HepG2 (cell line): ENCODE results near the gene BFAR. TPM values are rescaled to one million over a fixed set of nuclear protein-coding genes. Genes with fewer than 3 reads are reported as not detected.

Experiments used
- CAMTA2 ChIP-seq: sonication (generic); formaldehyde crosslinking; IDR thresholded peaks from 2 replicates; pipeline ENCODE4 v1.4.0; 2020; ENCODE audit warnings: mild to moderate bottlenecking, missing genetic modification reagents, borderline replicate concordance
- CREB1 ChIP-seq, 2 experiments: fragments of 450-650 bp in 1 of 2; IDR thresholded peaks; 2 replicates each; pipeline ENCODE4 v1.6.1; 2016 to 2017; ENCODE audit warnings: control low read depth in 1 of 2, mild to moderate bottlenecking in 1 of 2, missing compliant biosample characterization in 1 of 2, missing genetic modification characterization in 1 of 2
- EHMT2 ChIP-seq: fragments of 200-600 bp; sonication (generic); IDR thresholded peaks from 2 replicates; pipeline ENCODE4 v1.7.0; 2017; ENCODE audit warnings: antibody characterized with exemption, low read depth, low read length, borderline replicate concordance
- GABPB1 ChIP-seq: IDR thresholded peaks from 2 replicates; pipeline ENCODE4 v1.6.1; 2016; ENCODE audit warnings: mild to moderate bottlenecking, missing genetic modification reagents, moderate library complexity, missing compliant biosample characterization
- HIC2 ChIP-seq: sonication (generic); formaldehyde crosslinking; IDR thresholded peaks from 2 replicates; pipeline ENCODE4 v1.9.0; 2022; ENCODE audit warnings: low read depth, missing genetic modification reagents
- HOXA3 ChIP-seq: sonication (generic); formaldehyde crosslinking; IDR thresholded peaks from 2 replicates; pipeline ENCODE4 v1.5.0; 2020; ENCODE audit warnings: missing genetic modification reagents
- JUNB ChIP-seq: sonication (generic); formaldehyde crosslinking; IDR thresholded peaks from 2 replicates; pipeline ENCODE4 v1.8.0; 2022; ENCODE audit warnings: missing genetic modification reagents, mild to moderate bottlenecking, borderline replicate concordance
- MTERF4 ChIP-seq: sonication (generic); formaldehyde crosslinking; IDR thresholded peaks from 2 replicates; pipeline ENCODE4 v1.8.0; 2023; ENCODE audit warnings: mild to moderate bottlenecking, missing genetic modification reagents
- NFYC ChIP-seq: IDR thresholded peaks from 2 replicates; pipeline ENCODE4 v1.6.1; 2016; ENCODE audit warnings: missing genetic modification reagents, missing compliant biosample characterization
- PREB ChIP-seq: sonication (generic); formaldehyde crosslinking; IDR thresholded peaks from 2 replicates; pipeline ENCODE4 v1.4.0; 2020; ENCODE audit warnings: missing genetic modification reagents
- REXO4 ChIP-seq: sonication (generic); formaldehyde crosslinking; IDR thresholded peaks from 2 replicates; pipeline ENCODE4 v1.8.0; 2022; ENCODE audit warnings: missing genetic modification reagents, mild to moderate bottlenecking, borderline replicate concordance
- SRSF4 ChIP-seq: fragments of 200-400 bp; formaldehyde crosslinking; IDR thresholded peaks from one replicate; pipeline ENCODE4 v1.6.1; 2018; ENCODE audit warnings: mild to moderate bottlenecking, low read depth, low read length, moderate library complexity; ENCODE audit not compliant: poor library complexity, severe bottlenecking
- TRAFD1 ChIP-seq: sonication (generic); formaldehyde crosslinking; IDR thresholded peaks from 2 replicates; pipeline ENCODE4 v1.5.1; 2020; ENCODE audit warnings: missing genetic modification reagents, mild to moderate bottlenecking, borderline replicate concordance
- ZBTB14 ChIP-seq: sonication (generic); formaldehyde crosslinking; IDR thresholded peaks from 2 replicates; pipeline ENCODE4 v1.4.0; 2020; ENCODE audit warnings: missing genetic modification reagents
- ZBTB3 ChIP-seq: sonication (generic); formaldehyde crosslinking; IDR thresholded peaks from 2 replicates; pipeline ENCODE4 v1.4.0; 2020; ENCODE audit warnings: low read depth, mild to moderate bottlenecking, moderate library complexity, missing genetic modification reagents, borderline replicate concordance
- ZNF264 ChIP-seq: sonication (generic); formaldehyde crosslinking; IDR thresholded peaks from 2 replicates; pipeline ENCODE4 v1.4.0; 2020; ENCODE audit warnings: missing genetic modification reagents
- ZNF605 ChIP-seq: sonication (generic); formaldehyde crosslinking; IDR thresholded peaks from 2 replicates; pipeline ENCODE4 v1.8.0; 2022; ENCODE audit warnings: mild to moderate bottlenecking, missing genetic modification reagents
- polyA plus RNA-seq, 8 experiments: library from polyadenylated mRNA; depleted of rRNA in 3 of 8; stranded (reverse) in 7 of 8; unstranded in 1 of 8; fragments of >200 nt; fragmentation: Illumina TruSeq in 4 of 8; extraction: Trizol in 4 of 8; gene quantifications; 2 replicates each; pipeline versions ENCODE4 v1.2.1 to v1.2.3, GENCODE V29; 2011 to 2016; ENCODE audit warnings: low read depth in 4 of 8, missing spikeins in 1 of 8, mixed read lengths in 1 of 8; ENCODE audit not compliant: insufficient read depth in 1 of 8
- total RNA-seq, 5 experiments: library from RNA; depleted of rRNA; stranded (reverse); fragments of >200 nt; fragmentation: Illumina TruSeq; extraction: Trizol; gene quantifications; 2 replicates each; pipeline ENCODE4 v1.2.3, GENCODE V29; 2016; ENCODE audit warnings: low read depth in 1 of 5

The BFAR gene
- total and polyA plus RNA-seq, 2 of the 13 experiments (the other 11 are each of a cell fraction or from before 2014, with no cell fraction given) = 96.9 to 120 TPM

- peak; percentile 94 for TF ChIP-seq TRAFD1 (CRISPR knock-in tag)
- TF ChIP-seq PREB = no peak
- no peak for TF ChIP-seq SRSF4
- TF ChIP-seq EHMT2 = no peak
- no peak for TF ChIP-seq JUNB (CRISPR knock-in tag)
- TF ChIP-seq MTERF4 (CRISPR knock-in tag) = peak; percentile 91; the same call in 1 of the 2 replicates
- peak; percentile 91; the same call in 1 of the 2 replicates for TF ChIP-seq ZBTB3
- TF ChIP-seq REXO4 (CRISPR knock-in tag) = no peak; the same call in 1 of the 2 replicates
- TF ChIP-seq CAMTA2 = no peak; the same call in 1 of the 2 replicates
- no peak; the same call in 1 of the 2 replicates for TF ChIP-seq ZBTB14
- TF ChIP-seq HOXA3 (CRISPR knock-in tag) = peak; percentile 90
- TF ChIP-seq ZNF605 (CRISPR knock-in tag) = peak; percentile 94
- peak; percentile 58; the same call in 1 of the 2 replicates for TF ChIP-seq NFYC (CRISPR knock-in tag)
- TF ChIP-seq CREB1 (IDR thresholded peaks at IDR 0.05) = peak; percentile 74
- TF ChIP-seq CREB1 (CRISPR knock-in tag; IDR thresholded peaks at IDR 0.05) = peak; percentile 79
- TF ChIP-seq GABPB1 (CRISPR knock-in tag) = peak; percentile 97
- peak; percentile 28; the same call in 1 of the 2 replicates for TF ChIP-seq ZNF264 (CRISPR knock-in tag)
- TF ChIP-seq HIC2 (CRISPR knock-in tag) = no peak; the same call in 1 of the 2 replicates
These were observed at the start of gene BFAR (continued) for GRCh38 chr16:14632693-14633569.
